GM19395 (cell line): Measurements from ENCODE around the gene ZNF407.
A peak's percentile ranks its signal among the peaks of the same experiment; 100 is the strongest.
"Not testable (repeated sequence)": the region's sequence is repeated elsewhere in the genome, so short reads cannot be mapped to it uniquely, and the experiment has no call there.

ENCODE experiments used
- ATAC-seq: cut with Tn5 transposase; IDR thresholded peaks from one replicate; pipeline ENCODE4 v1.9.1; 2021; ENCODE audit warnings: mild to moderate bottlenecking, moderate library complexity; ENCODE audit not compliant: unreplicated experiment

ZNF407 gene, protein sequence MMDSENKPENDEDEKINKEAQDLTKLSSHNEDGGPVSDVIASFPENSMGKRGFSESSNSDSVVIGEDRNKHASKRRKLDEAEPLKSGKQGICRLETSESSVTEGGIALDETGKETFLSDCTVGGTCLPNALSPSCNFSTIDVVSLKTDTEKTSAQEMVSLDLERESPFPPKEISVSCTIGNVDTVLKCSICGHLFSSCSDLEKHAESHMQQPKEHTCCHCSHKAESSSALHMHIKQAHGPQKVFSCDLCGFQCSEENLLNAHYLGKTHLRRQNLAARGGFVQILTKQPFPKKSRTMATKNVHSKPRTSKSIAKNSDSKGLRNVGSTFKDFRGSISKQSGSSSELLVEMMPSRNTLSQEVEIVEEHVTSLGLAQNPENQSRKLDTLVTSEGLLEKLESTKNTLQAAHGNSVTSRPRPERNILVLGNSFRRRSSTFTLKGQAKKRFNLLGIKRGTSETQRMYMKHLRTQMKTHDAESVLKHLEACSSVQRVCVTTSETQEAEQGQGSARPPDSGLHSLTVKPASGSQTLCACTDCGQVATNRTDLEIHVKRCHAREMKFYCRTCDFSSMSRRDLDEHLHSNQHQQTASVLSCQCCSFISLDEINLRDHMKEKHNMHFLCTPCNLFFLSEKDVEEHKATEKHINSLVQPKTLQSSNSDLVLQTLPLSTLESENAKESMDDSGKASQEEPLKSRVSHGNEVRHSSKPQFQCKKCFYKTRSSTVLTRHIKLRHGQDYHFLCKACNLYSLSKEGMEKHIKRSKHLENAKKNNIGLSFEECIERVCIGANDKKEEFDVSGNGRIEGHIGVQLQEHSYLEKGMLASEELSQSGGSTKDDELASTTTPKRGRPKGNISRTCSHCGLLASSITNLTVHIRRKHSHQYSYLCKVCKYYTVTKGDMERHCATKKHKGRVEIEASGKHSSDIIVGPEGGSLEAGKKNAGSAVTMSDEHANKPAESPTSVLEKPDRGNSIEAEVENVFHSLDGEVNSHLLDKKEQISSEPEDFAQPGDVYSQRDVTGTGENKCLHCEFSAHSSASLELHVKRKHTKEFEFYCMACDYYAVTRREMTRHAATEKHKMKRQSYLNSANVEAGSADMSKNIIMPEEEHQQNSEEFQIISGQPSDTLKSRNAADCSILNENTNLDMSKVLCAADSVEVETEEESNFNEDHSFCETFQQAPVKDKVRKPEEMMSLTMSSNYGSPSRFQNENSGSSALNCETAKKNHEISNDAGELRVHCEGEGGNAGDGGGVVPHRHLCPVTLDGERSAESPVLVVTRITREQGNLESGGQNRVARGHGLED (N-terminal part only)

DNA sequence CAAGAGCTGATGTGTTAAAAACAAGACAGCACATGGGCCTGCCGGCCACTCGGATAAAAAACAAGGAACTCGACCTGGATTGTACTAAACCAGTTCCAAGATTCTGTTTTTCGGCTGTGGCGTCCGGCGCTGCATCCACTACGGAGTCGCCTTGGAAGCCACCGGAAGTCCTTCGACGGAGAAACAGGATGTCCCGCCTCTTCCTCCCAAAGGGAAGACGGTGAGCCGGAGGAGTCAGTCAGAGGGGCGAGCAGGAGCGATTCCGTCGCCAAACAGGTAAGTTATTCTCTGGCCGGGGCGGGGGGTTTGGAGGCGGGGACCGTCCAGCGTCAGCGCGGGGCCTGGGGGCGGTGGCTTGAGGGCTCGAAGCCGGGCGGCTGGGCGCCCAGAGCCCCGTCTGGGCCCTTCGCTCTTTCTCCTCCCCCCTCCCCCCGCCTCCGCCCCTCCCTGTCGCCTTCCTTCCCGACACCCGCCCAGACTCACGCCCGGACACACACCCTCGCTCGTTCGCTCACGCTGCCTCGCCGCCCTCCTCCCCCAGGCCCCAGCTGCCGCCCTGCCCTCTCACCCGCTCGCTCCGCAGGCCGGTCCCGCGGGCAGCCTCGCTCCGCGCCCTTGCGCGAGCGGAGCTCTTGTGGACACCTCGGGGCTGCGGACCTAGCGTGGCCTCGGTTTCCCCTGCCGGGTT, at the start of gene ZNF407:
Gene ZNF407, plus strand, starts transcription at position 209 of the 688 bp plus-strand sequence. CDS start 33,150 bp downstream, outside the sequence.
- peak; percentile 77 for ATAC-seq

- ATAC-seq: no peak
These were observed 48.0 kb upstream of the ZNF407 start for GRCh38 chr18:74549591-74550104.

GRCh38 chr18:74550886-74551285, 46.8 kb upstream of the ZNF407 start:
- ATAC-seq: no peak

- no peak for ATAC-seq
These were observed 46.2 kb upstream of the ZNF407 start for GRCh38 chr18:74551452-74551851.

DNA sequence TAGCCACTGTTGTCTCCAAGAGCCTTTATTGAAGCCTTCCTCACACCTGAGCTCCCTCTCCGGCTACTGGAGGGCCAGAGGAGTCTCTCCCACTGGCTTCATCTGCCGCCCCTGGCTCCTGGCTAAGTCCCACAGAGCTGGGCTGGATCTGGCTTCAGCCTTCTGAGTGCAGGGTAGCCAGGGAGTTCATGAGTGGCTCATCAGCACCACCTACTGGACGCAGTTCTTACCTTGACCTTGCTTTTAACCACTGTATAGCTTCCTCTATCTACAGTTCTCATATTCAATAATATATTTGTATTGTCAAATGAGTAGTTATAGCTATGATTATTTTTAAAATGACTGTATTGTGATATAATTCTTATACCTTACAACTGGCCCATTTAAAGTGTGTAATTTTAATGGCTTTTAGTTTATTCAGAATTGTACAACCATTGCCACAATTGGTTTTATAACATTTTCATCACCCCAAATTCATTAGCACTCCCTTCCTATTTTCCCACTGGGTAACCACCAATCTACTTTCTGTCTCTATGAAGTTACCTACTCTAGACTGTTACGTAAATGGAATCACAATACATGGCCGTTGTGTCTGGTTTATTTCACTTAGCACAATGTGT, 45.6 kb upstream of the ZNF407 start:
- ATAC-seq: peak; percentile 100

- no peak for ATAC-seq
These were observed 41.5 kb upstream of the ZNF407 start for GRCh38 chr18:74556126-74556525.

- ATAC-seq: no peak
These were observed 39.6 kb upstream of the ZNF407 start for GRCh38 chr18:74558096-74558495.

DNA sequence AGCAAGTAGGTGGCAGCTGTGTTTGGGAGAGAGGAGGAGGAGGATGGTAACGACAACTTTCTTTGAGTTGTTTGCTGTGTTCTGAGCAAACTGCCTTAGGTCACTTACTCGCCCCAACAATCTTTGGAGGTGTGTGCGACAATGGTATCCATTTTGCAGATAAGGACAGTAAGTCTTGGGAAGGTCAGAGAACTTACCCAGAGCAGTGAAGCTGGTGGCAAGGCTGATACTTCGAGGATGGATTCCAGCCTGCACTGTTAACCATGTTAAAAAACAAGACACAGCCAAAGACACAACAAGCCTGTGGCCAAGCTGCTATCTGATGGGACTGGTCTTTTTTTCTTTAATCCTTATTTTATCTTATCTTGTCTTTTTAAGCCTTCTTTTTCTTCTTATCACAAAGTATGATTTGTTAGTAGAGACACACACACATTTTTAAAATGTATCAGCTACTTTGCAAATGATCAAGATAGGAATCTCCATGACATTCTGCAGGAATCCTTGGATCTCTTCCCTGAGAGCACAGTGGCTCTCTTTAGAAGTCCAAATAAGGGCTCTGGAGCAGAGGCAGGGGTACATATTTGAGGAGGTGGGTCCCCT, 35.4 kb upstream of the ZNF407 start:
- ATAC-seq: no peak

- ATAC-seq: no peak
These were observed 34.9 kb upstream of the ZNF407 start for GRCh38 chr18:74562775-74563174.

GRCh38 chr18:74563999-74564398, 33.7 kb upstream of the ZNF407 start:
- no peak for ATAC-seq

DNA sequence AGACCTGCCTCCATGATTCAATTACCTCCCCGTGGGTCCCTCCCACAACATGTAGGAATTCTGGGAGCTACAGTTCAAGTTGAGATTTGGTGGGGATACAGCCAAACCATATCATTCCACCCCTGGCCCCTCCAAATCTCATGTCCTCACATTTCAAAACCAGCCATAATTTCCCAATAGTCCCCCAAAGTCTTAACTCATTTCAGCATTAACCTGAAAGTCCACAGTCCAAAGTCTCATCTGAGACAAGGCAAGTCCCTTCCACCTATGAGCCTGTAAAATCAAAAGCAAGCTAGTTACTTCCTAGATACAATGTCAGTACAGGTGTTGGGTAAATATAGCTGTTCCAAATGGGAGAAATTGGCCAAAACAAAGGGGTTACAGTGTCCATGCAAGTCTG, 32.5 kb upstream of the ZNF407 start:
- ATAC-seq: not testable (repeated sequence)

DNA sequence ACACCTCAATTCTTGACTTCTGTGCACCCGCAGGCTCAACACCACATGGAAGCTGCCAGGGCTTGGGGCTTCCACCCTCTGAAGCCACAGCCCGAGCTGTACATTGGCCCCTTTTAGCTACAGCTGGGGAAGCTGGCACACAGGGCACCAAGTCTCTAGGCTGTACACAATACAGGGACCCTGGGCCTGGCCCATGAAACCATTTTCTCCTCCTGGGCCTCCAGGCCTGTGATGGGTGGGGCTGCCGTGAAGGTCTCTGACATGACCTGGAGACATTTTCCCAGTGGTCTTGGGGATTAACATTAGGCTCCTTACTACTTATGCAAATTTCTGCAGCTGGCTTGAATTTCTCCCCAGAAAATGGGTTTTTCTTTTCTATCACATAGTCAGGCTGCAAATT, 31.7 kb upstream of the ZNF407 start:
- not testable (repeated sequence) for ATAC-seq

DNA sequence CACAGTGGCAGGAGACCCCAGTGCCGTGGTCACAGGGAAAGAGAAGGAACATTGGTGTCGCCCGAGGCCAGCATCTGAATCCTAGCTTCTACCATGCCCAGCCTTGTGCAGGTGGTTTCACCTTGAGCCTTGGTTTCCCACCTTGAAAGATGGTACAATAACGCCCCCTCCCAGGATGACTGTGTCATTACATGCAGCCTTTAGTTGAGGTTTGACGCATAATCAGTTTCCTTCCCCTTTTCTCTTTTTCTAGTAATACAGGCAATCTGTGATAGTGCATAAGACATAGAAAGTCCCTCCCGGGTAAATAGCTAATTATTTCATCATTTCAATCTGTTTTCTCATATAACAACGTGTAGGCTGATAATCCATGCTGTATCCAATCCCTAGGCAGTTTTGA, 29.8 kb upstream of the ZNF407 start:
- ATAC-seq: no peak

DNA sequence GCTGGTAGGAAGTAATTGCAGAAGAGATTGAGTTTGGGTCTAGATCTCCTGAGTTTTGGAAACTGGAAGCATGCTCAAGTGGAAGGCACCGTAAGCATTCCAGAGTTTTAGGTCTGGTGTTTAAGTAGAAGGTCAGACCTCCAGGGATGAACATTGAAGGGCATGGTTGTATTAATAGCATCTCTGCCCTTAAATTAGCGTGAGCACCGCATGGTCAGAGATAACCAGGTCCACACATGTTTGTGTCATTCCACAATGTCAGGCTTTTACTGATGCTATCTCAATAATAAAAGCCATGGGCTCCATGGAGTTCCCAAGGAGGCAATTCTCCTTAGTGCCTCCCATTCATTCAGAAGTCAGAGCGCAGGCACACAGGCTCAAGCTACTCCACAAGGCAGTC, 28.3 kb upstream of the ZNF407 start:
- no peak for ATAC-seq

DNA sequence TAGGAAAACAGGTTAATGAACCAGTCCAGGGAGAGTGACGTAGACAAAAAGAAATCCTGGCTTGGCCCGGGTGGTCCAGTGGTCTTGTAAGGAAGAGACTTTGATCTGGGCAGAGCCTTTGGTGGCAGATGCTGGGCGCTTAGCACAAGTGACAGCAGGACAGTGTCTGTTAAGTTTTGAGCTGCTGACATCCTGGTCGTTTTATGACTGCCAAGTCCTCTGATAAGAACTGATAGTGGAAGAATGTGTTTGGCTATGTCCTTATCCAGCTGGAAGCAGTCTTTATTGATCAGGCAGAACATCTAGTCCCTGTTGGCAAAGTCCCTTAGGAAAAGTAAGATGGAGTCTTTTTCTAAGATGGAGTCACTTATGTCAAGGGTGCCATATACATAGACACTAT, 27.4 kb upstream of the ZNF407 start:
- ATAC-seq: no peak

GRCh38 chr18:74571895-74572680, 25.6 kb upstream of the ZNF407 start:
- no peak for ATAC-seq

GRCh38 chr18:74573053-74573452, 24.6 kb upstream of the ZNF407 start:
- ATAC-seq: no peak

DNA sequence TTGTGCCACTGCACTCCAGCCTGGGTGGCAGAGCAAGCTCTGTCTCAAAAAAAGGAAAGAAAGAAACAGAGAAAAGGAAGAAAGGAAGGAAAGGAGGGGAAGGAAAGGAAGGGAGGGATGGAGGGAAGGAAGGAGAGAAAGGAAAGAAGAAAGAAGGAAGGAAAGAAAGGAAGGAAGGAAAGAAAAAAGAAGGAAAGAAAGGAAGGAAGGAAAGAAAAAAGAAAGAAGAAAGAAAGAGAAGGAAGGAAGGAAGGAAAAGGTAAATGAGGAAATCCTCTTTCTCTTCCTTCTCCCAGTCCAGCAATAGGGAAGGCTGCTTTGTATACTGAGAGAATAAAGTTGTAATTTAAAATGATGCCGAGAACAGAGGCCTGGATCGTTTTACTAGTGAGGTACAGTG, 22.8 kb upstream of the ZNF407 start:
- no peak for ATAC-seq

DNA sequence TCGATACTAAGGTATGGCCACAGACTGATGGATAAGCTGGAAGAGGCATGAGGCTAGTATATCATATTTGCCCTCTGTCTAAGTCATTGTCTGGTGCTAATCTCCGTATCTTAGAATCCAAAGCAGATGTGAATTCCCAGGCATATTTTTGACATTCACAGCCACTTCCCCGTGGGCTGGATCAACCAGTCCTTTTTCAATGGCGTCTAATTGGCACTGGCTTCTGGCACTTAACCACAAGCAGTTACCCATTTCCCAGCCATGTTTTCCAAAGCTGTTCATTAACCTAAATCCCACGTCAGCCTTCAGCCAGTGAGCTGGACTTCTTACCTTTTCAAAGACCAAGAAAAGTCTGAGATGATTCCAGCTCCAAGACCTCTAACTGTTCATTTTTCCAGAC, 20.7 kb upstream of the ZNF407 start:
- no peak for ATAC-seq
